GM12873 (cell line): ENCODE measurements around the gene WNK2.

Experiments used
- CTCF ChIP-seq: IDR thresholded peaks from 2 replicates; pipeline ENCODE4 v1.5.1; 2012; ENCODE audit warnings: low read depth, mild to moderate bottlenecking, moderate library complexity, low read length, control low read depth; ENCODE audit not compliant: insufficient read depth; ENCODE audit errors: missing control alignments

WNK2 gene

GRCh38 chr9:93307468-93308157 lies 123.7 kb downstream of the WNK2 start:
- no peak for TF ChIP-seq CTCF

- TF ChIP-seq CTCF, result no peak
These were observed 124.2 kb downstream of the WNK2 start for GRCh38 chr9:93308158-93308602.

- no peak for TF ChIP-seq CTCF
These were observed 124.7 kb downstream of the WNK2 start for GRCh38 chr9:93308676-93309075.

GRCh38 chr9:93309889-93310425 lies 126.0 kb downstream of the WNK2 start:
- no peak for TF ChIP-seq CTCF

GRCh38 chr9:93315118-93315517 lies 131.2 kb downstream of the WNK2 start:
- TF ChIP-seq CTCF, result no peak

- TF ChIP-seq CTCF, result no peak
These were observed 132.0 kb downstream of the WNK2 start for GRCh38 chr9:93315960-93316359.

- no peak for TF ChIP-seq CTCF
These were observed 133.0 kb downstream of the WNK2 start for GRCh38 chr9:93316726-93317494.
